ENCODE results near the gene GNMT. TPM values are rescaled to one million over a fixed set of nuclear protein-coding genes. Genes with fewer than 3 reads are reported as not detected.
A peak's percentile ranks its signal among the peaks of the same experiment; 100 is the strongest.

GNMT gene
- total RNA-seq, 2 experiments from 2014 or later, result 0.38 to 0.60 TPM

DNA sequence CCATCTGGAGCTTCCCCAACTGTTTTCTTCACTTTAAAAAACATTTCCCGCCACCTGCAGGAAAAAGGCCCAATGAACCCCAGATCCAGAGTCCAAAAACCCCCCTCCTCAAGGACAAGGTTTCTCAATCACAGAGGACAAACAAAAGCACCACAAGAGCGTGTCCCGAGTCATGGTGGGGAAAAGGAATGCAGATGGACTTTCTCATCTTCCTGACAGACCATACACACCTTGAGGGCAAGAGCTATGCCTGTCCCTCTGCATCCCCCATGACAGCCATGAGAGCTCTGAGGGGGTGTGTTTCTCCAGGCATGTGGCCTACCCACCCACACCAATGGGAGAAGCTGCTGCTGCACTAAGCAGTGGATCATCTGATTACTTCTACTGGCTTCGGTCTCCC lies 9.4 kb downstream of the GNMT start:
- Mint-ChIP-seq H3K4me3 (no peak overlapping the region), H3K27ac (no peak overlapping the region)
- CTCF ChIA-PET, result interaction anchor here (0.7 to 1.0 kb wide), 2 partner anchors 9 to 26 kb away, joined by 3 read pairs; partner anchors contain the start of gene PEX6

DNA sequence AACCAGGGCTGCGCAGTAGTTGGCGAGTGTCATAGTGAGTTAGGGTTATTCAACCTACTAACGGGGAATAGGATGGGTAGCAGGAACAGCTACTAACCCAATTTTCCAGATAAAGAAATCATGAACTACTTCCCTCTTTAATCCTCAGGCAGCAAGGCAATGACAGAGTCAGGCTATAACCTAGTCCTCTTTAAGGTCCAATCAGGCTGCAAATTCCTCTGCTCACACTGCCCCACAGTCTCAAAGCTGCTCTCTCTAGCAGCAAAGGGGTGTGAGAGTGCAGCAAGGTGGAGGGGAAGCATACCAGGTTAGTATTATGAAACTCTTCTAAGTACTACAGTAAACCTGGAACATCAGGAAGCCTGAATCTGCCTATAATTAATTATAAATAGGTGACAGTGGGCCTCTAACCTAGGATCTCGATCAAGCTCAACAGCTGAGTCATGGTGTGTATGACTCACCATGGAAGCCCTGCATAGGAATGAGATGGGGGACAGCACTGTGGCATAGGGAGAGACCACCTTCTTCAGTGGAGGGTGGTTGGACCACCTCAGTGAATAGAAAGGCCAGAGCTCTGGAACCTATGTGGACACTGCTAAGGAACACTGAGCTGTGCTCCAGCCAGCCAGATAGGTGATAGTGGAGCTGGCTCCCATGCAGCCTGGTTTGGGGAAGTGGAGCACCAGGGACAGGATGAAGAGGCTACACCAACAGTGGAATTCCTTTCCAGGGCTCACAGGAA lies 10.5 kb downstream of the GNMT start:
- Mint-ChIP-seq H3K36me3 (ENCODE audit: low read depth) (peaks cover 8% of the 10 kb centered on the region), H3K4me1 (peaks cover 13% of the 10 kb centered on the region), H3K27me3 (no peaks in the 10 kb centered on the region), H3K27ac (no peak overlapping the region), H3K4me3 (no peak overlapping the region), H3K9me3 (no peaks in the 10 kb centered on the region)
- CTCF ChIA-PET, result interaction anchor here (1.0 to 1.3 kb wide), 3 partner anchors 25 to 173 kb away, joined by 3 read pairs; partner anchors contain the start of genes KLHDC3 and MEA1
- POLR2A ChIA-PET, result interaction anchor here (1.2 to 1.7 kb wide), 3 partner anchors 8 to 13 kb away, joined by 3 to 6 read pairs (median 4); partner anchors contain the start of genes GNMT and PEX6
- no peak for DNase-seq

More for the DNA sequence above, 9.4 kb downstream of the GNMT start:
- no peak for DNase-seq
- no peaks in the 10 kb centered on the region for H3K27me3 Mint-ChIP-seq
- POLR2A ChIA-PET, result no interaction called here
- peaks cover 11% of the 10 kb centered on the region for H3K36me3 Mint-ChIP-seq (ENCODE audit: low read depth)
- peaks cover 7% of the 10 kb centered on the region for H3K4me1 Mint-ChIP-seq
- no peaks in the 10 kb centered on the region for H3K9me3 Mint-ChIP-seq

DNA sequence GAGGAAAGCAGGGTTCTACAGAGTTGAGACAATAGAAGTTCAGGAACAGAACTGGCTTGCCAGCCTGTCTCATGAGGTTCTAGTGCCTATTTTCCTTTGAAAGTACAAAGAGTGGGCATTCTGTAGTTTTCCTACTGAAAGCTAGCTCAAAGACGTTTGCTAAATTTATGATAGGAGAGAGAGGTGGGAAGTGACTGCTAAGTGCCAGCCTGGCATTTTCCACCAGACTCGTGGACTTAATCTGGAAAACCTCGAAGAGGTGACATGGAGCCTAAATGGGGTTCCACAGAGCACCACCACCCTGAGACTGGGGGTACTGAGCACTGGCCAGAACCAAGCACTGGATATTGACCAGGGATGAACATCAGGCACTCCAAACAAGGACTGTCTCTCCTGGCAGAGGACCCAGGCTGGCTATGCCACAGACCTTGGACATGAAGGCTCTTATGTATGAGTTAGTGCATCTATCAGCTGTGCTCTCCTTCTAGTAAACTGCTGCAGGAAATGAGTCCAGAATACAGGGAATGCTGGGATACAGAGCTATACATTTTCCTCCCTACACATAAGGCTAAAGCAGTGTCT lies 11.3 kb downstream of the GNMT start:
- H3K4me3 Mint-ChIP-seq, result no peak overlapping the region
- peak overlapping the region; percentile 52 for H3K27ac Mint-ChIP-seq

DNA sequence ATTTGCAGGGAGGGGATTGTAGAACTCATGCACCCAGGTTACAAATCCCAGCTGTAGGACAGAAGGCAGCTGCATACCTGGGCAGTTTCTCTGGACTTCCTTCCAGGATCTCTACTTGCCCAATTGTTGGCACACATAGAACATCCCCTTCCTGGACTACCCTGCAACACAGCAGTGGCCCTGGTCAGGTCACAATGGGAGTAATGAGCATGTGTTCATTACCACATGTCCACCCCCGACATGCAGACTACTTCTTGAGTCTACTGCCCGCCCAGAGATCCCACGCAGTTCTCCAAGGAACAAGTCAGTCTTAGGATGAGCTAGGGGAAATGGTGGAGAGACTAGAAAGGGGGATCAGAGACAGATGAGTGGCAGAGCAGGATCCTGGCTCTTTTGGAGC lies 13.4 kb downstream of the GNMT start:
- Mint-ChIP-seq H3K4me3 (no peak overlapping the region), H3K27ac (no peak overlapping the region), H3K4me1 (peaks cover 29% of the 10 kb centered on the region), H3K9me3 (no peaks in the 10 kb centered on the region), H3K27me3 (no peaks in the 10 kb centered on the region), H3K36me3 (ENCODE audit: low read depth) (peaks cover 22% of the 10 kb centered on the region)
- DNase-seq, result no peak
- ChIA-PET CTCF (no interaction called here), POLR2A (interaction anchor here (2.0 to 3.2 kb wide), 2 partner anchors 10 to 45 kb away, joined by 5 to 14 read pairs; partner anchors contain the start of genes CNPY3 and PPP2R5D)

More for the DNA sequence above, 11.3 kb downstream of the GNMT start:
- Mint-ChIP-seq H3K27me3 (no peaks in the 10 kb centered on the region), H3K9me3 (no peaks in the 10 kb centered on the region), H3K4me1 (peaks cover 20% of the 10 kb centered on the region), H3K36me3 (ENCODE audit: low read depth) (peaks cover 12% of the 10 kb centered on the region)
- DNase-seq, result no peak
- CTCF ChIA-PET, result interaction anchor here (1.3 kb wide), 1 partner anchor 172 kb away, joined by 3 read pairs; no protein-coding TSS in a partner anchor
- POLR2A ChIA-PET, result interaction anchor here (1.7 kb wide), 2 partner anchors 7 to 11 kb away, joined by 4 to 6 read pairs; partner anchors contain the start of genes GNMT and PEX6

DNA sequence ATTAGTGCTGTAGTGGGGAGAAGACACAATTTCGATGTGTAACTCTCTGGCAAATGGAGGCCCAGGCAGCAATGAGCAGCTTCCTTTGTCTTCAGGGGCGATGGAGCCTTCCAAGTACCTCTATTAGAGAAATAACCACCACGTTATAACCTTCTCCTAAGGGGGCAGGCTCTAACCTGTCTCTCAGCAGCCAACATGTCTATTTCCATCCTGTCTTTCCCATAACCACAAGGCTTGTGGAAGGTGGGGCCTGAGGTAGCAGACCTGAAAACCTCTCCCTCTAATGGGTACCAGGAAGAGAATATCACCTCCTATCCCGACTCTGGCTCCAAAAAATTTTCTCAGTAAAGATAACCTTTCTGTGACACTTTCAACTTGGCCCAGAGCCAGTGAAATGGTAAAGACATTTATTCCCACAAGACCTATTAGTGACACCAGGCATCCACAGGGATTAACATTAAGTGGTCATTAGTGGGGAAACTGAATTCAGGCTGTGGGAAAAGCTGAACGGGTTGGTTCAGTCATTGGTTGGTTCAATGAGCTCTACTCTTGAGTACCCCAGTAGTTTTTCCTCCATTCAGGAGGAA lies 14.5 kb downstream of the GNMT start:
- DNase-seq, result no peak
- H3K36me3 Mint-ChIP-seq (ENCODE audit: low read depth), result peaks cover 22% of the 10 kb centered on the region
- no peak overlapping the region for H3K4me3 Mint-ChIP-seq
- ChIA-PET CTCF (interaction anchor here (0.6 to 1.1 kb wide), 3 partner anchors 9 to 169 kb away, joined by 3 to 5 read pairs (median 4); partner anchors contain the start of gene PPP2R5D), POLR2A (interaction anchor here (1.0 to 3.2 kb wide), 5 partner anchors 9 to 79 kb away, joined by 3 to 14 read pairs (median 4); partner anchors contain the start of genes CNPY3, CUL7 and PPP2R5D)
- no peaks in the 10 kb centered on the region for H3K9me3 Mint-ChIP-seq
- H3K27me3 Mint-ChIP-seq, result no peaks in the 10 kb centered on the region
- H3K4me1 Mint-ChIP-seq, result peaks cover 40% of the 10 kb centered on the region
- H3K27ac Mint-ChIP-seq, result no peak overlapping the region

DNA sequence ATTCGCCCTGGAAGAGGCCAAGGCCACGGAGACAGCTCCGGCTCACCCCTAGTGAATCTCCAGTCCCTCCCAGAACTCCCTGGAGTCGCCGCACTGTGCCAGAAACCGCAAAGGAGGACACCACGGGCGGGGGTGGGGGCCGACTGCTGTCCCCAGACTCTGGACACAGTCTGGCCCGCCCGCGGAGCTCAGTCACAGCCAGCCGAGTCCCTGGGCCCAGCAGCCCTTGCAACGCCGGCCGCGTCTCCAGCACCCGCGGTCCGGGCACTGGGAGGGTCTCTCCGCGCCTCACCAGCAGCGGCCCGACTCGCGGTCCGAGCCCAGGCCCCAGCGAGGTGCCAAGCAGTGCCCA lies 17.9 kb downstream of the GNMT start:
- CTCF ChIA-PET, result interaction anchor here (0.6 to 1.2 kb wide), 3 partner anchors 9 to 391 kb away, joined by 3 to 5 read pairs (median 3); partner anchors contain the start of genes KLHDC3 and ZNF318
- Mint-ChIP-seq H3K4me3 (peak overlapping the region; percentile 88), H3K9me3 (no peaks in the 10 kb centered on the region), H3K27me3 (no peaks in the 10 kb centered on the region), H3K36me3 (ENCODE audit: low read depth) (peaks cover 22% of the 10 kb centered on the region), H3K27ac (peak overlapping the region; percentile 75), H3K4me1 (peaks cover 47% of the 10 kb centered on the region)
- peak; percentile 27 for DNase-seq
- POLR2A ChIA-PET, result interaction anchor here (0.6 to 3.1 kb wide), 28 partner anchors 7 to 532 kb away, joined by 3 to 57 read pairs (median 6); partner anchors contain the start of genes CNPY3, CUL7, GNMT and KLC4

DNA sequence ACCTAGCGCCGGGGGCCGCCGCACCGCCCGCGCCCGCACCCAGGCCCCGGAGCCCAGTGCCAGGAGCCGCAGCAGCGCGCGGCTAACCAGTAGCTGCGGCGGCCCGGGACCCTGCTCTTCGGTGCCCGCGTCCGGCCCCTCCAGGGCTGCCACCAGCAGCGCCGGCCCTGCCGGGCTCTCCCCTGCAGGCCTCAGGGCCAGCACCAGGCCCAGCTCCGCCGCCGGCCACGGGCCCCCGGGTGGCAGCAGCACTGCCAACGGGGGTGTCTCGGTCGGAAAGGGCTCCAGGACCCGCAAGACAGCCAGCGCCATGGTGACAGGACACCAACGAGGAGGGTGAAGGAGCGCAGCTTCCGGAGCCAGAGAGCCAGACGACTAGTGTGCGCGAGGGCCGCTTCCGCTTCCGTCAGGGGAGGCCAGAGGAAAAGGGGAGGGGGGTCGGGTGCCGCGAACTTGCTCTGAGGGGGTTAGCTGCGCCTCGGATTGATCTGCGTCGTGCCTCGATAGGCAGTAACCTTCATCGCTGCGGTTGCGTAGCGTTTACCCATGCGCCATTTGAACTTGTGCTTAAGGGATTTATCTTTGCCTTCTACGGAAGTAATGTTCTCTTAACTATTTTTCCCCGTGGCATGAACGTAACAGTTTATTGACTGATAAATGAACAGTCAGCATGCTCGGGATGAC lies 18.4 kb downstream of the GNMT start, which contains the start of gene PEX6:
Gene PEX6 (minus strand): TSS at position 343 of the 684 bp plus-strand sequence. CDS start 31 bp downstream, at position 312.
- CTCF ChIA-PET, result interaction anchor here (0.9 to 1.6 kb wide), 3 partner anchors 10 to 47 kb away, joined by 3 to 5 read pairs (median 3); partner anchors contain the start of gene KLHDC3
- H3K27ac Mint-ChIP-seq, result peak within 1 kb of the TSS; percentile 99
- H3K9me3 Mint-ChIP-seq, result no peaks in the 10 kb centered on the region
- DNase-seq, result peak; percentile 97
- H3K36me3 Mint-ChIP-seq (ENCODE audit: low read depth), result peaks cover 19% of the 10 kb centered on the region
- H3K4me1 Mint-ChIP-seq, result peaks cover 51% of the 10 kb centered on the region
- POLR2A ChIA-PET, result interaction anchor here (0.6 to 3.1 kb wide), 36 partner anchors 8 to 531 kb away, joined by 3 to 57 read pairs (median 5); partner anchors contain the start of genes CNPY3, CUL7, GNMT and KLC4
- H3K4me3 Mint-ChIP-seq, result peak within 1 kb of the TSS; percentile 88
- H3K27me3 Mint-ChIP-seq, result no peaks in the 10 kb centered on the region

DNA sequence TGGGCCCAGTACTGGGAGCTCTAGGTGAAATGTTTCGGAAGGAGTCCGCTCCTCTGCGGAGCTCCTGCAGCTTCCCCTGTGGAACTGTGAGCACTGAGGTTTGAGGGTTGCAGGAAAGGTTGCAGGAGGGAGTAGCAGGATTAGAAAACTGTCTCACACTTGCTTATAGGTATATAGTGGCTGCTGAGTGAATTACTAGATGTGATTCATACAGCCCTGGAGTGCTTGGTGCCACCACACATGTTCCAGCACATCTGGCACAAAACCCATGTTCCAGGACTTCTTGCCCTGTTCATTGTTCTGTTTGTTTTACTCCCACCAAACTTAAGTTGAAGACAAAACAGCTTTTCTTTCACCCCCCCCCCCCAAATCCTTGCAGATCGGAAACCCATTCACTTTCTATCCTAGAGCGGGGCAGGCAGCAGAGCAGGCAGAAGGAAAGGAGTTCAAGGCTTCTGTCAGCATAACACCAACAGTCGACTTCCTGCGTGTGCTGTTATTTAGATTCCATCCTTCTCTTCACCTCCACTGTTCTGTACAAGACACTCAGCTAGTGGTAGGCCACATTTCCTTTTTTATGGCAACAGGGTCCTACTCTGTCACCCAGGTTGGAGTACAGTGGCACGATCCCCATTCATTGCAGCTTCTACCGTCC lies 19.1 kb downstream of the GNMT start:
- POLR2A ChIA-PET, result interaction anchor here (0.6 to 3.1 kb wide), 36 partner anchors 8 to 1229 kb away, joined by 3 to 57 read pairs (median 4); partner anchors contain the start of genes CNPY3, CUL7, GNMT and KLC4
- DNase-seq, result no peak
- peak overlapping the region; percentile 99 for H3K27ac Mint-ChIP-seq

DNA sequence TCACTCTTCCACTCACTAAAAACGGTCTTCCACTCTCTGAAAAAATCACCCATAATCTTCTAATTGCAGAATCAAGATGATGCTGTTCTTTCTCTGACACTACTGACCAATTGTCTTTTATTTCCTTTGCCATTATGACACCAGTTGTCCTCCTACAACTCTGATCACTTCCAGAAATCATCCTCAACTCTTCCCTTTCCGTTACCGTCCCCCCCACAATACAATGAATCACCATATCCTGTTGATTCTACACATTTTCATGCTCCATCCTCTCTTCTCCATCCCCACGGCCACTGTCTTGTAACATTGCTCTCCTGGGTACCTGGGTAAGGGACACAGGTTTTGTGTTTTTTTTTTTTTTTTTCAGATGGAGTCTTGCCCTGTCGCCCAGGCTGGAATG lies 21.3 kb downstream of the GNMT start:
- Mint-ChIP-seq H3K4me1 (peaks cover 55% of the 10 kb centered on the region), H3K36me3 (ENCODE audit: low read depth) (peaks cover 17% of the 10 kb centered on the region), H3K9me3 (no peaks in the 10 kb centered on the region), H3K4me3 (no peak overlapping the region), H3K27me3 (no peaks in the 10 kb centered on the region), H3K27ac (no peak overlapping the region)
- CTCF ChIA-PET, result no interaction called here
- no peak for DNase-seq
- POLR2A ChIA-PET, result no interaction called here

More for the DNA sequence above, 19.1 kb downstream of the GNMT start:
- no peaks in the 10 kb centered on the region for H3K9me3 Mint-ChIP-seq
- peak overlapping the region; percentile 86 for H3K4me3 Mint-ChIP-seq
- H3K27me3 Mint-ChIP-seq, result no peaks in the 10 kb centered on the region
- CTCF ChIA-PET, result interaction anchor here (1.2 to 1.6 kb wide), 2 partner anchors 35 to 48 kb away, joined by 3 to 5 read pairs; partner anchors contain the start of gene KLHDC3
- H3K36me3 Mint-ChIP-seq (ENCODE audit: low read depth), result peaks cover 18% of the 10 kb centered on the region
- peaks cover 51% of the 10 kb centered on the region for H3K4me1 Mint-ChIP-seq

DNA sequence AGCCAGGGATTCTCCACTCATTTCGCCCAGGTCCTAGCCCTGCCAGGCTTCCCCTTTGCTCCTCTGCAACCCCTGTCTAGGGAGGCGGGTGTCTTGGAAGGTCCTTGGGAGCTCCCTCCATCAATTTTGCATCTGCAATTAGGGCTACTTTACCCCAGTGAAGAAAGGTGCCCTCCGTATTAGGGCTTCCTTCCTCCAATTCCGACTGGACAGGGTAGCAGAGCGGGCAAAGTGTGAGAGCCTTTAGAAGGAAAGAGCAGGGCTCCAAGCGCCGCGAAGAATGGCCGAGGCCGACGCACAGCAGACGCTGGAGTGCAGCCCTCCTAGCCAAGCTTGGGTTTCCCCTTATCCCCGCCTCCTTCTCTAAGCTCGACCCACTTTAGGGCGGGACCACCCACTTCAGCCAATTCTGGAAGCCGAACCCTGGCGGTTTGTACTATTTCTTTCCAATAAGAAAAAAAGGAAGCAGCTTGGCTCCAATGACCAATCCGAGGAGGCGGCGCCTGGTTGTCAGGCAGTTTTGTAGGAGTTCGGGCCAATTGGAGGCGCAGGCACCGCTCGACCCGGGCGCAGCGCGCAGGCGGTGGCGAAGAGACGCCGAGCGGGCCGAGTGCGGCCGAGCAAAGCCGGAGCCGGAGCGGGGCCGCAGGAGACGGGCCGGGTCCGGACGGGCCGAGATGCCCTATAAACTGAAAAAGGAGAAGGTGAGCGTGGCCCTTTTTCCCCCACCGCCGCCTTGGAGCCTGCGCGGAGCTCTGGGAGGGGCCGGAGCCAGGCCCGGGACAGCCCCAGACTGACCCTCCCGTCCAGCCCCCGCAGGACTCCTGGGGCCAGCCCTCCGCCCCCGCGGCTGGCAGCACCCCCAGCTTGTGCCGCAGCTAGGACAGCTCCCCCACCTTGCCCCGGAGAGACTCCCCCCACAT lies 23.7 kb downstream of the GNMT start, which contains the start of gene PPP2R5D:
Gene PPP2R5D (plus strand): TSS at position 570 of the 923 bp plus-strand sequence. CDS start 108 bp downstream, at position 678.
- peak; percentile 99 for DNase-seq
- H3K4me3 Mint-ChIP-seq, result peak within 1 kb of the TSS; percentile 88
- H3K27me3 Mint-ChIP-seq, result no peaks in the 10 kb centered on the region
- H3K4me1 Mint-ChIP-seq, result peaks cover 55% of the 10 kb centered on the region
- peaks cover 25% of the 10 kb centered on the region for H3K36me3 Mint-ChIP-seq (ENCODE audit: low read depth)
- H3K27ac Mint-ChIP-seq, result peak within 1 kb of the TSS; percentile 82
- CTCF ChIA-PET, result interaction anchor here (0.9 to 1.8 kb wide), 11 partner anchors 9 to 399 kb away, joined by 3 to 10 read pairs (median 4); partner anchors contain the start of genes CNPY3, DNPH1, KLHDC3 and MEA1
- no peaks in the 10 kb centered on the region for H3K9me3 Mint-ChIP-seq
- POLR2A ChIA-PET, result interaction anchor here (0.6 to 4.0 kb wide), 19 partner anchors 10 to 645 kb away, joined by 3 to 48 read pairs (median 4); partner anchors contain the start of genes CNPY3, CUL7, GTPBP2 and KLC4
